Spleen (tissue), 11 donors: ENCODE measurements around the gene TMBIM1. TPM values are rescaled to one million over a fixed set of nuclear protein-coding genes. Genes with fewer than 3 reads are reported as not detected.
"Not testable (repeated sequence)": the region's sequence is repeated elsewhere in the genome, so short reads cannot be mapped to it uniquely, and the experiment has no call there.

Experiments
- DNase-seq: peaks from one replicate; pipeline ENCODE4 v3.0.0-alpha.2; 2020
- H3K27ac ChIP-seq, 8 donors: fragments of 200-600 bp; sonication (generic) in 7 of 8; 1 replicate in 4 of 8; 2 replicates in 4 of 8; pipeline versions ENCODE4 v1.5.0 to v1.8.0; 2016 to 2021; ENCODE audit warnings: inconsistent platforms in 4 of 8, mild to moderate bottlenecking in 4 of 8, moderate library complexity in 1 of 8
- H3K27me3 ChIP-seq, 7 donors: fragments of 200-600 bp; sonication (generic) in 6 of 7; replicated peaks in 1 of 7; 1 replicate in 4 of 7; 2 replicates in 3 of 7; pipeline versions ENCODE4 v1.5.0 to v1.8.0; 2016 to 2021; ENCODE audit warnings: inconsistent platforms in 3 of 7, mild to moderate bottlenecking in 1 of 7
- H3K36me3 ChIP-seq, 6 donors: fragments of 200-600 bp; sonication (generic) in 5 of 6; 1 replicate in 4 of 6; 2 replicates in 2 of 6; pipeline versions ENCODE4 v1.5.0 to v1.8.0; 2016 to 2021; ENCODE audit warnings: inconsistent platforms in 2 of 6
- H3K4me1 ChIP-seq, 6 donors: fragments of 200-600 bp; sonication (generic) in 5 of 6; 1 replicate in 3 of 6; 2 replicates in 3 of 6; pipeline versions ENCODE4 v1.5.0 to v1.8.0; 2016 to 2021; ENCODE audit warnings: inconsistent platforms in 3 of 6
- H3K4me3 ChIP-seq, 8 donors: fragments of 200-600 bp; sonication (generic) in 7 of 8; 1 replicate in 4 of 8; 2 replicates in 4 of 8; pipeline versions ENCODE4 v1.5.0 to v1.8.0; 2016 to 2021; ENCODE audit warnings: inconsistent platforms in 4 of 8, mild to moderate bottlenecking in 4 of 8, moderate library complexity in 2 of 8
- H3K9me3 ChIP-seq, 8 donors: fragments of 200-600 bp; sonication (generic) in 7 of 8; 1 replicate in 4 of 8; 2 replicates in 4 of 8; pipeline versions ENCODE4 v1.5.0 to v1.8.0; 2016 to 2021; ENCODE audit warnings: inconsistent platforms in 4 of 8
- CTCF ChIP-seq, 11 experiments: fragments of 200-600 bp in 7 of 11; fragments of 450-650 bp in 4 of 11; sonication (generic) in 4 of 11; IDR thresholded peaks in 8 of 11; conservative IDR thresholded peaks in 3 of 11; 1 replicate in 7 of 11; 2 replicates in 4 of 11; pipeline versions ENCODE4 v1.4.0 to v1.8.0; 2016 to 2021; ENCODE audit warnings: antibody characterized with exemption in 11 of 11, inconsistent platforms in 4 of 11, mild to moderate bottlenecking in 1 of 11
- POLR2A ChIP-seq, 3 donors: fragments of 450-650 bp; IDR thresholded peaks; one replicate each; pipeline ENCODE4 v1.5.1; 2017; ENCODE audit warnings: antibody characterized with exemption in 3 of 3, mild to moderate bottlenecking in 1 of 3
- POLR2AphosphoS5 ChIP-seq, 3 donors: sonication (generic); formaldehyde crosslinking; IDR thresholded peaks; one replicate each; pipeline ENCODE4 v1.5.1; 2017; ENCODE audit warnings: antibody characterized with exemption in 3 of 3
- WGBS, 5 donors: extraction: QIAGEN DNeasy Blood & Tissue Kit in 3 of 5; methylation state at CpG; one replicate each; pipeline versions ENCODE4 v1.1.5 to v1.1.7; 2013 to 2018; 5-methylcytosine and 5-hydroxymethylcytosine counted together
- intact Hi-C: fragments of 100-400 bp; cut with DNase I; formaldehyde crosslinking; loops from one replicate; pipeline ENCODE4 v1.15.0; 2023; ENCODE audit warnings: low total_unique reads
- polyA plus RNA-seq, 3 donors: library from polyadenylated mRNA; stranded (reverse); fragments of 200-250 nt; gene quantifications; one replicate each; pipeline ENCODE4 v1.2.1, GENCODE V29; 2013
- total RNA-seq, 7 donors: library from RNA; depleted of rRNA in 3 of 7; stranded (reverse); fragments of >200 nt in 3 of 7; fragmentation: NEBNext Ultra II Directional in 4 of 7; extraction: Animal tissue kit (Norgen Biotek cat#: 25700) in 4 of 7; gene quantifications; one replicate each; pipeline versions ENCODE4 v1.1.0 to v1.2.1, GENCODE V29; 2016 to 2021
- donor health status: healthy with polysubstance abuse.
- donor health status: DM: no; HTN: no; CAD: no; lungs with moderate emphysema.
- donor health status: DM: no; HTN: no; CAD: no.
- donor health status: Bipolar disorder and iron deficiency.
- donor health status: healthy.
- donor health status: DM: no; HTN: no; CAD: no.
- donor health status: DM: yes; HTN: yes; CAD: no.

Gene TMBIM1
- total and polyA plus RNA-seq, 10 donors = 17.2 to 121 (median 85.2) TPM

DNA sequence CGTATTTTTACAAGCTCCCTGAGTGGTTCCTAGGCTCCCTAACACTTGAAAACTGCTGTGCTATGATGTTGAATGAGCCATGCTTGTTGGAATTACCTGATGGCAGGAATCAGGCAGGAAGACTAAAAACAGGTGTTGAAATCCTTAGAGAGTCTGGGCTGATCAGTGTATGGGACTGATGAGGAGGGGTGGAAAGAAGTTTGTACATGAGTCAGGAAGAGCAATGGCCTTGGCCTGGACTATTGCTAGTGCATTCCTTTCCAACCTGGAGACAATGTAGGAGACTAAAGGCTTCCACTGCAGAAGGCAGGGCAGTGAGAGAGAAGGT, 25.0 kb upstream of the TMBIM1 start:
- peaks cover 6 to 68% (median 26%) of the 10 kb centered on the region in 6 donors for H3K4me1 ChIP-seq
- intact Hi-C loops = no loop called here
- H3K36me3 ChIP-seq = no peaks in the 10 kb centered on the region
- 84 to 100% (median 93%) methylated on average over 1 of the region's 1 CpG for WGBS, 5 donors
- no peak for DNase-seq
- no peaks in the 10 kb centered on the region for H3K9me3 ChIP-seq
- no peak for TF ChIP-seq CTCF (IDR thresholded peaks at IDR 0.05 in 8 of 11, conservative IDR thresholded peaks at IDR 0.05 in 3 of 11)
- TF ChIP-seq POLR2AphosphoS5 (IDR thresholded peaks at IDR 0.05) = no peak
- TF ChIP-seq POLR2A (IDR thresholded peaks at IDR 0.05) = no peak
- H3K27ac ChIP-seq = peak overlapping the region in 2 of 8 donors; percentile 55 to 58
- peak overlapping the region in 1 of 8 donors; percentile 28 for H3K4me3 ChIP-seq
- no peaks in the 10 kb centered on the region for H3K27me3 ChIP-seq

- Histone ChIP-seq H3K4me3 (no peak overlapping the region), H3K27ac (no peak overlapping the region), H3K36me3 (no peaks in the 10 kb centered on the region), H3K9me3 (no peaks in the 10 kb centered on the region), H3K27me3 (no peaks in the 10 kb centered on the region), H3K4me1 (peaks cover under 1 to 51% (median 11%) of the 10 kb centered on the region in 6 donors)
- intact Hi-C loops = no loop called here
- TF ChIP-seq CTCF (IDR thresholded peaks at IDR 0.05 in 8 of 11, conservative IDR thresholded peaks at IDR 0.05 in 3 of 11) = no peak
- TF ChIP-seq POLR2AphosphoS5 (IDR thresholded peaks at IDR 0.05) = no peak
- no peak for TF ChIP-seq POLR2A (IDR thresholded peaks at IDR 0.05)
- DNase-seq = no peak
- 86 to 88% (median 88%) methylated on average over 8 of the region's 8 CpGs for WGBS, 5 donors
Observed at GRCh38 chr2:218315397-218315796, 23.1 kb upstream of the TMBIM1 start.

- intact Hi-C loops, H3K27ac ChIP-seq, H3K9me3 ChIP-seq, DNase-seq, H3K36me3 ChIP-seq, H3K27me3 ChIP-seq, H3K4me3 ChIP-seq: not testable (repeated sequence)
- WGBS, 5 donors = 88 to 98% (median 96%) methylated on average over 4 of the region's 4 CpGs
- peaks cover 0 to 44% (median 7%) of the 10 kb centered on the region in 6 donors for H3K4me1 ChIP-seq
Observed at GRCh38 chr2:218314764-218315163, 22.5 kb upstream of the TMBIM1 start.

GRCh38 chr2:218313356-218313755, 21.1 kb upstream of the TMBIM1 start:
- WGBS, 5 donors = 85 to 92% (median 88%) methylated on average over 1 of the region's 1 CpG
- Histone ChIP-seq H3K27me3 (no peaks in the 10 kb centered on the region), H3K27ac (no peak overlapping the region), H3K4me3 (no peak overlapping the region), H3K9me3 (no peaks in the 10 kb centered on the region), H3K4me1 (peaks cover 0 to 50% (median 6%) of the 10 kb centered on the region in 6 donors), H3K36me3 (no peaks in the 10 kb centered on the region)
- no peak for DNase-seq
- intact Hi-C loops = no loop called here
- TF ChIP-seq POLR2AphosphoS5 (IDR thresholded peaks at IDR 0.05) = no peak
- TF ChIP-seq CTCF (IDR thresholded peaks at IDR 0.05 in 8 of 11, conservative IDR thresholded peaks at IDR 0.05 in 3 of 11) = no peak
- no peak for TF ChIP-seq POLR2A (IDR thresholded peaks at IDR 0.05)

DNA sequence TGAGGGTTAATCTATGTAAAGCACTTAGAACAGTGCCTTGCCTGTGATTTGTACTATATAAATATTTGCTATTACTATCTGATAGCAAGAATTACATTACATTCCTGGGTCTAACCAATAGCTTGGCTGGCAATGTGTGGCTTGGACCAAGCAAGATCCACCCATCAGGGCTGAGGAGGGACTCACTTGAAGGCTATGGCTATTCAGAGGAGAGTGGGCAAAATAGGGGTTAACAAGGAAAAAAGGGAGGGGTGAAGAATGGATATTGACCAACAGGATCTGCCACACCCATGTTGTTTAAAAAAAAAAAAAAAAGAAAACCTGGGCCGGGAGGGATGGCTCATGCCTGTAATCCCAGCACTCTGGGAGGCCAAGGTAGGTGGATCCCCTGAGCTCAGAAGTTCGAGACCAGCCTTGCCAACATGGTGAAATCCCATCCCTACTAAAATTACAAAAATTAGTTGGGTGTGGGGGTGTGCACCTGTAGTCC, 20.0 kb upstream of the TMBIM1 start:
- no peaks in the 10 kb centered on the region for H3K9me3 ChIP-seq
- TF ChIP-seq CTCF (IDR thresholded peaks at IDR 0.05 in 8 of 11, conservative IDR thresholded peaks at IDR 0.05 in 3 of 11) (no peak), POLR2AphosphoS5 (IDR thresholded peaks at IDR 0.05) (no peak), POLR2A (IDR thresholded peaks at IDR 0.05) (no peak)
- H3K36me3 ChIP-seq = no peaks in the 10 kb centered on the region
- H3K27me3 ChIP-seq = no peaks in the 10 kb centered on the region
- no peak overlapping the region for H3K27ac ChIP-seq
- peaks cover 0 to 49% (median 6%) of the 10 kb centered on the region in 6 donors for H3K4me1 ChIP-seq
- 46 to 66% (median 61%) methylated on average over 2 of the region's 2 CpGs for WGBS, 5 donors
- intact Hi-C loops = no loop called here
- no peak overlapping the region for H3K4me3 ChIP-seq
- DNase-seq = no peak

GRCh38 chr2:218311541-218312266, 19.4 kb upstream of the TMBIM1 start:
- H3K4me3 ChIP-seq, H3K27ac ChIP-seq, H3K27me3 ChIP-seq, intact Hi-C loops, H3K9me3 ChIP-seq, H3K36me3 ChIP-seq, DNase-seq: not testable (repeated sequence)
- 87 to 94% (median 92%) methylated on average over 11 of the region's 11 CpGs for WGBS, 5 donors
- peaks cover 0 to 43% (median 3%) of the 10 kb centered on the region in 6 donors for H3K4me1 ChIP-seq
